Adipocyte (in vitro differentiated cells): ENCODE results near the gene MYO5B.

Experiments used
- DNase-seq: peaks from one replicate; pipeline ENCODE4 v3.0.0-alpha.2; 2015; ENCODE audit warnings: low read depth
- H3K27me3 ChIP-seq: replicated peaks from 2 replicates; pipeline ENCODE4 v1.7.0; 2013; ENCODE audit warnings: mild to moderate bottlenecking, low read length, moderate library complexity; ENCODE audit not compliant: control insufficient read depth, insufficient read depth
- H3K36me3 ChIP-seq: 2 replicates; pipeline ENCODE4 v1.7.0; 2013; ENCODE audit warnings: low read length, mild to moderate bottlenecking, moderate library complexity; ENCODE audit not compliant: control insufficient read depth, insufficient read depth, severe bottlenecking
- H3K4me1 ChIP-seq: 2 replicates; pipeline ENCODE4 v1.7.0; 2013; ENCODE audit warnings: mild to moderate bottlenecking, low read length, moderate library complexity; ENCODE audit not compliant: control insufficient read depth, insufficient read depth
- H3K4me3 ChIP-seq: 2 replicates; pipeline ENCODE4 v1.7.0; 2013; ENCODE audit warnings: mild to moderate bottlenecking, low read length, moderate library complexity
- H3K9ac ChIP-seq: 2 replicates; pipeline ENCODE4 v1.7.0; 2013; ENCODE audit warnings: mild to moderate bottlenecking, low read length, moderate library complexity
- H3K9me3 ChIP-seq: 2 replicates; pipeline ENCODE4 v1.7.0; 2013; ENCODE audit warnings: mild to moderate bottlenecking, low read length, moderate library complexity; ENCODE audit not compliant: control insufficient read depth

MYO5B gene

DNA sequence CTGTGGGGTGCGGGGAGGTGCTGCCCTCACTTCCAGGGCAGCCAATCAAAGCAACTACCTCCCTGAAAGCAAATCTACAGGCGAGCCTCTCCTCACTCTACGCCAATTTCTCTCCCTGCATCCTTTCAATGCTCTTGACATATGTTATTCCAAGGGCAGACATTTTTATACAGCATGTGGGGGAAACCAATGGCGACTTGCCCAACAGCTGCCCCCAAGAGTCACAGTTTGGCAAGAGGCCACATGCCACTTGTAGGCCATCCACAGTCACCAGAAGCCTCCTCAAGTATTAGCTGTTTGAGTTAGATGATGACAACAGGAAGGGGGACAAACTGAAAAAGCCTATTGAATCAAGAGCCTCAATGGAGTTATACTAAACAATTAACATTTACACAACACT lies 114.6 kb downstream of the MYO5B start:
- H3K4me3 ChIP-seq: no peak overlapping the region
- DNase-seq: no peak

DNA sequence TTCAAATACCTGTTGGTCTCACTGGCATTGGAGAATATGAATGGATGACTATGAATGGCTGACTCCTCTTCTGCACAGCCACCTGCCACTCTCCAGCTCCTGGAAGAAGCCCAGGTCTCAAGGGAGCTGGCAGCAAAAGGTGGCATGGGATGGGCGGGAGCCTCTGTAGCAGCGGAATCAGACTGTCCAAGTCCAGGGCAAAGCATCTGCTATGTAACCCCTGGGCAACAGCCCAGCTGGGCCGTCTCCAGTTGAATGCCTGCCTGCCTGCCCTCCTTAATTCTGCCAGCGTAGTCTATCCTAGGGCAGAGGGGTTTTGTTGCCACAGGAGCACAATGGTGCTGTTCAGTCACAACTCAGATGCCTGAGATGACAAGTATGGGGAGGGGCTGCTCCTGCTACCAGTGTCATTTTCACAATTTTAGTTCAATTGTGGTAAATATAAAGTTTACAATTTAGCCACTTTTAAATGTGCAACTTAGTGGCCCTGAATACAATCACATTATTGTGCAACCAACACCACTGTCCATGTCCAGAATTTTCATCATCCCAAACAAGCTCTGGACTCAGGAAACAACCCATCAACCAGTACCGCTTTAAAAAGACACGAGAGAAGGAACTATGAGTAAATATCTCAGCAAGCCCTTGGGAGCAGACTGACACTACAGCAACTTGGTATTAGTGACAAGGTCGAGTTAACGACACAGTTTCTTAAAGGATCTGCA lies 115.2 kb downstream of the MYO5B start:
- no peak for DNase-seq
- H3K36me3 ChIP-seq: no peaks in the 10 kb centered on the region
- H3K9me3 ChIP-seq: no peaks in the 10 kb centered on the region

More for the DNA sequence above, 114.6 kb downstream of the MYO5B start:
- Histone ChIP-seq H3K9me3 (no peaks in the 10 kb centered on the region), H3K27me3 (peaks cover 37% of the 10 kb centered on the region), H3K4me1 (no peaks in the 10 kb centered on the region), H3K36me3 (no peaks in the 10 kb centered on the region), H3K9ac (no peak overlapping the region)

GRCh38 chr18:50076277-50076676 lies 118.7 kb downstream of the MYO5B start:
- Histone ChIP-seq H3K4me1 (no peaks in the 10 kb centered on the region), H3K9me3 (no peaks in the 10 kb centered on the region), H3K9ac (no peak overlapping the region), H3K36me3 (no peaks in the 10 kb centered on the region), H3K4me3 (no peak overlapping the region), H3K27me3 (peaks cover 29% of the 10 kb centered on the region)
- DNase-seq: no peak

More for the DNA sequence above, 115.2 kb downstream of the MYO5B start:
- Histone ChIP-seq H3K27me3 (peaks cover 37% of the 10 kb centered on the region), H3K9ac (no peak overlapping the region), H3K4me3 (no peak overlapping the region), H3K4me1 (no peaks in the 10 kb centered on the region)

- H3K4me3 ChIP-seq: no peak overlapping the region
- H3K9ac ChIP-seq: no peak overlapping the region
- H3K27me3 ChIP-seq: peaks cover 29% of the 10 kb centered on the region
- no peaks in the 10 kb centered on the region for H3K9me3 ChIP-seq
- no peaks in the 10 kb centered on the region for H3K36me3 ChIP-seq
- DNase-seq: no peak
- H3K4me1 ChIP-seq: no peaks in the 10 kb centered on the region
These were observed 119.2 kb downstream of the MYO5B start for GRCh38 chr18:50075772-50076171.

GRCh38 chr18:50074404-50074803 lies 120.5 kb downstream of the MYO5B start:
- Histone ChIP-seq H3K36me3 (no peaks in the 10 kb centered on the region), H3K27me3 (peaks cover 26% of the 10 kb centered on the region), H3K4me3 (no peak overlapping the region), H3K9ac (no peak overlapping the region), H3K4me1 (no peaks in the 10 kb centered on the region), H3K9me3 (no peaks in the 10 kb centered on the region)
- DNase-seq: no peak

DNA sequence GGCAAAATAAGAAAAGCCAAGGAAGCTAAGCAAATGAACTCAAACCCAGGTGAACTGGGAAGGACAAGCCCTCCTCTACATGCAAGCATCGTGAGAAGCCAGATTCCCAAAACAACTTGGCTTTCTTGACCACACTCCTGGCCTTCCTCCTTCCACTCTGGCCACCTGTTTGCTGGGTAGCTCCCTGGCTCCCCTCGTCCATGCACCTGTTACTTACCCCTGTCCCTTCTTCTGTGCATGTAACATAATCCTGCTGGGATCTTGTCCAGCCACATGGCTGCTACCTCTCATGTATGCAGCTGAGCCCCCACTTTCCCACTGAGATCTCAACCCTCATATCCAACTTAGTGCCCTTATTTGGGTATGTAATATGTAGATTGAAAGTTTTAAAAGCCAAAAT lies 121.6 kb downstream of the MYO5B start:
- Histone ChIP-seq H3K27me3 (peaks cover 18% of the 10 kb centered on the region), H3K4me3 (no peak overlapping the region), H3K9me3 (no peaks in the 10 kb centered on the region), H3K36me3 (no peaks in the 10 kb centered on the region), H3K9ac (no peak overlapping the region), H3K4me1 (no peaks in the 10 kb centered on the region)
- no peak for DNase-seq

- Histone ChIP-seq H3K9ac (no peak overlapping the region), H3K36me3 (no peaks in the 10 kb centered on the region), H3K9me3 (no peaks in the 10 kb centered on the region), H3K4me1 (no peaks in the 10 kb centered on the region), H3K27me3 (peaks cover 14% of the 10 kb centered on the region), H3K4me3 (no peak overlapping the region)
- no peak for DNase-seq
These were observed 122.8 kb downstream of the MYO5B start for GRCh38 chr18:50072146-50072545.

GRCh38 chr18:50071397-50071796 lies 123.5 kb downstream of the MYO5B start:
- Histone ChIP-seq H3K4me3 (no peak overlapping the region), H3K27me3 (peaks cover 14% of the 10 kb centered on the region), H3K9me3 (no peaks in the 10 kb centered on the region), H3K36me3 (no peaks in the 10 kb centered on the region), H3K4me1 (no peaks in the 10 kb centered on the region), H3K9ac (no peak overlapping the region)
- DNase-seq: no peak

GRCh38 chr18:50069422-50069821 lies 125.5 kb downstream of the MYO5B start:
- Histone ChIP-seq H3K9me3 (no peaks in the 10 kb centered on the region), H3K36me3 (no peaks in the 10 kb centered on the region), H3K27me3 (peaks cover 23% of the 10 kb centered on the region), H3K4me3 (no peak overlapping the region), H3K9ac (no peak overlapping the region), H3K4me1 (no peaks in the 10 kb centered on the region)
- no peak for DNase-seq

DNA sequence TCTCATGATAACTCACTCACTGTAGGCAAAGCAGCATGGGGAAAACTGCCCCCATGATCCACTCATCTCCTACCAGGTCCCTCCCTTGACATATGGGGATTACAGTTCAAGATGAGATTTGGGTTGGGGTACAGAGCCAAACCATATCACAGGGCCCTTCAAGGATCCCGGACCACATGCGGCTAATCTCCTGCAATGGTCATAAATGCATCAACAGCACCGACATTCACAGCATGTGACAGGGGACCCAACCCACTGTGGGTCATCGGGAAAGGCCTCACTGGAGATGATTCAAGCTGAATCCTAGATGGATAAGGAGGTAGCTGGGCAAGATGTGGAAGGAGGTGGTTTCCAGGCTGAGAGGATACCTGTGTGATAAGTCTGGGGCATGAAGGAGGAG lies 129.4 kb downstream of the MYO5B start:
- H3K9ac ChIP-seq: no peak overlapping the region
- H3K9me3 ChIP-seq: no peaks in the 10 kb centered on the region
- DNase-seq: no peak
- no peaks in the 10 kb centered on the region for H3K36me3 ChIP-seq
- no peaks in the 10 kb centered on the region for H3K4me1 ChIP-seq
- H3K4me3 ChIP-seq: no peak overlapping the region
- H3K27me3 ChIP-seq: peaks cover 37% of the 10 kb centered on the region

GRCh38 chr18:50065039-50065438 lies 129.9 kb downstream of the MYO5B start:
- Histone ChIP-seq H3K4me3 (no peak overlapping the region), H3K9ac (no peak overlapping the region), H3K4me1 (no peaks in the 10 kb centered on the region), H3K9me3 (no peaks in the 10 kb centered on the region), H3K36me3 (no peaks in the 10 kb centered on the region), H3K27me3 (peaks cover 40% of the 10 kb centered on the region)
- DNase-seq: no peak
